HepG2 (cell line): ENCODE data around the gene WNK4. TPM values are rescaled to one million over a fixed set of nuclear protein-coding genes. Genes with fewer than 3 reads are reported as not detected.

Experiments
- ETV5 ChIP-seq: IDR thresholded peaks from 2 replicates; pipeline ENCODE4 v1.6.1; 2018; ENCODE audit warnings: missing biosample characterization, missing genetic modification reagents, inconsistent platforms, borderline replicate concordance
- HOXA3 ChIP-seq: sonication (generic); formaldehyde crosslinking; IDR thresholded peaks from 2 replicates; pipeline ENCODE4 v1.5.0; 2020; ENCODE audit warnings: missing genetic modification reagents
- KLF11 ChIP-seq: IDR thresholded peaks from 2 replicates; pipeline ENCODE4 v1.6.1; 2016; ENCODE audit warnings: missing compliant biosample characterization
- PHF21A ChIP-seq: sonication (generic); formaldehyde crosslinking; IDR thresholded peaks from 2 replicates; pipeline ENCODE4 v1.5.0; 2020; ENCODE audit warnings: mild to moderate bottlenecking, missing genetic modification reagents
- PHF8 ChIP-seq: sonication (generic); formaldehyde crosslinking; IDR thresholded peaks from 2 replicates; pipeline ENCODE4 v1.5.0; 2020; ENCODE audit warnings: missing genetic modification reagents
- SMYD3 ChIP-seq: sonication (generic); formaldehyde crosslinking; IDR thresholded peaks from 2 replicates; pipeline ENCODE4 v1.8.1; 2023; ENCODE audit warnings: mild to moderate bottlenecking, missing genetic modification reagents
- WIZ ChIP-seq: sonication (generic); formaldehyde crosslinking; IDR thresholded peaks from 2 replicates; pipeline ENCODE4 v1.5.1; 2020; ENCODE audit warnings: mild to moderate bottlenecking, missing genetic modification reagents
- ZBED4 ChIP-seq: sonication (generic); formaldehyde crosslinking; IDR thresholded peaks from 2 replicates; pipeline ENCODE4 v1.4.0; 2020; ENCODE audit warnings: missing genetic modification reagents, borderline replicate concordance
- ZBTB21 ChIP-seq: sonication (generic); formaldehyde crosslinking; IDR thresholded peaks from 2 replicates; pipeline ENCODE4 v1.4.0; 2020; ENCODE audit warnings: missing genetic modification reagents
- ZFP41 ChIP-seq: sonication (generic); formaldehyde crosslinking; IDR thresholded peaks from 2 replicates; pipeline ENCODE4 v1.4.0; 2020; ENCODE audit warnings: mild to moderate bottlenecking, missing genetic modification reagents, borderline replicate concordance
- ZNF329 ChIP-seq: sonication (generic); formaldehyde crosslinking; IDR thresholded peaks from 2 replicates; pipeline ENCODE4 v1.9.0; 2021; ENCODE audit warnings: low read depth, mild to moderate bottlenecking, missing genetic modification reagents
- ZNF503 ChIP-seq: sonication (generic); formaldehyde crosslinking; IDR thresholded peaks from 2 replicates; pipeline ENCODE4 v1.4.0; 2020; ENCODE audit warnings: missing genetic modification reagents
- polyA plus RNA-seq, 8 experiments: library from polyadenylated mRNA; depleted of rRNA in 3 of 8; stranded (reverse) in 7 of 8; unstranded in 1 of 8; fragments of >200 nt; fragmentation: Illumina TruSeq in 4 of 8; extraction: Trizol in 4 of 8; gene quantifications; 2 replicates each; pipeline versions ENCODE4 v1.2.1 to v1.2.3, GENCODE V29; 2011 to 2016; ENCODE audit warnings: low read depth in 4 of 8, missing spikeins in 1 of 8, mixed read lengths in 1 of 8; ENCODE audit not compliant: insufficient read depth in 1 of 8
- total RNA-seq, 5 experiments: library from RNA; depleted of rRNA; stranded (reverse); fragments of >200 nt; fragmentation: Illumina TruSeq; extraction: Trizol; gene quantifications; 2 replicates each; pipeline ENCODE4 v1.2.3, GENCODE V29; 2016; ENCODE audit warnings: low read depth in 1 of 5
- TF ChIP-seq, protein P1 (sequence below): sonication (generic); formaldehyde crosslinking; IDR thresholded peaks from 2 replicates; pipeline ENCODE4 v1.5.1; 2020; ENCODE audit warnings: mild to moderate bottlenecking, moderate library complexity, missing genetic modification reagents
- TF ChIP-seq, protein P2 (sequence below): sonication (generic); formaldehyde crosslinking; IDR thresholded peaks from 2 replicates; pipeline ENCODE4 v1.9.0; 2021; ENCODE audit warnings: missing genetic modification reagents, borderline replicate concordance
- TF ChIP-seq, protein P3 (sequence below): sonication (generic); formaldehyde crosslinking; IDR thresholded peaks from 2 replicates; pipeline ENCODE4 v1.5.0; 2020; ENCODE audit warnings: missing genetic modification reagents
- TF ChIP-seq, protein P4 (sequence below): sonication (generic); formaldehyde crosslinking; IDR thresholded peaks from 2 replicates; pipeline ENCODE4 v1.4.0; 2020; ENCODE audit warnings: missing genetic modification reagents, borderline replicate concordance

WNK4 gene
- total and polyA plus RNA-seq, 2 of the 13 experiments (the other 11 are each of a cell fraction or from before 2014, with no cell fraction given) = 2.7 to 13.7 TPM

GRCh38 chr17:42773290-42774035 lies 6.9 kb upstream of the WNK4 start, which contains the start of gene VPS25 (continued):
- TF ChIP-seq ZNF503 = peak; percentile 37; the same call in 1 of the 2 replicates
- peak; percentile 66; the same call in 1 of the 2 replicates for TF ChIP-seq PHF21A
- no peak for TF ChIP-seq ZNF329 (CRISPR knock-in tag)
- no peak for TF ChIP-seq WIZ (CRISPR knock-in tag)
- TF ChIP-seq ZBTB21 (CRISPR knock-in tag) = peak; percentile 75; the same call in 1 of the 2 replicates
- TF ChIP-seq, protein P1, sequence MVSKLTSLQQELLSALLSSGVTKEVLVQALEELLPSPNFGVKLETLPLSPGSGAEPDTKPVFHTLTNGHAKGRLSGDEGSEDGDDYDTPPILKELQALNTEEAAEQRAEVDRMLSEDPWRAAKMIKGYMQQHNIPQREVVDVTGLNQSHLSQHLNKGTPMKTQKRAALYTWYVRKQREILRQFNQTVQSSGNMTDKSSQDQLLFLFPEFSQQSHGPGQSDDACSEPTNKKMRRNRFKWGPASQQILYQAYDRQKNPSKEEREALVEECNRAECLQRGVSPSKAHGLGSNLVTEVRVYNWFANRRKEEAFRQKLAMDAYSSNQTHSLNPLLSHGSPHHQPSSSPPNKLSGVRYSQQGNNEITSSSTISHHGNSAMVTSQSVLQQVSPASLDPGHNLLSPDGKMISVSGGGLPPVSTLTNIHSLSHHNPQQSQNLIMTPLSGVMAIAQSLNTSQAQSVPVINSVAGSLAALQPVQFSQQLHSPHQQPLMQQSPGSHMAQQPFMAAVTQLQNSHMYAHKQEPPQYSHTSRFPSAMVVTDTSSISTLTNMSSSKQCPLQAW = peak; percentile 48; the same call in 1 of the 2 replicates
- TF ChIP-seq ZBED4 (CRISPR knock-in tag) = peak; percentile 90; the same call in 1 of the 2 replicates
- TF ChIP-seq ZFP41 = peak; percentile 88
- peak; percentile 91 for TF ChIP-seq HOXA3 (CRISPR knock-in tag)
- peak; percentile 96 for TF ChIP-seq ETV5 (CRISPR knock-in tag)
- TF ChIP-seq, protein P2, sequence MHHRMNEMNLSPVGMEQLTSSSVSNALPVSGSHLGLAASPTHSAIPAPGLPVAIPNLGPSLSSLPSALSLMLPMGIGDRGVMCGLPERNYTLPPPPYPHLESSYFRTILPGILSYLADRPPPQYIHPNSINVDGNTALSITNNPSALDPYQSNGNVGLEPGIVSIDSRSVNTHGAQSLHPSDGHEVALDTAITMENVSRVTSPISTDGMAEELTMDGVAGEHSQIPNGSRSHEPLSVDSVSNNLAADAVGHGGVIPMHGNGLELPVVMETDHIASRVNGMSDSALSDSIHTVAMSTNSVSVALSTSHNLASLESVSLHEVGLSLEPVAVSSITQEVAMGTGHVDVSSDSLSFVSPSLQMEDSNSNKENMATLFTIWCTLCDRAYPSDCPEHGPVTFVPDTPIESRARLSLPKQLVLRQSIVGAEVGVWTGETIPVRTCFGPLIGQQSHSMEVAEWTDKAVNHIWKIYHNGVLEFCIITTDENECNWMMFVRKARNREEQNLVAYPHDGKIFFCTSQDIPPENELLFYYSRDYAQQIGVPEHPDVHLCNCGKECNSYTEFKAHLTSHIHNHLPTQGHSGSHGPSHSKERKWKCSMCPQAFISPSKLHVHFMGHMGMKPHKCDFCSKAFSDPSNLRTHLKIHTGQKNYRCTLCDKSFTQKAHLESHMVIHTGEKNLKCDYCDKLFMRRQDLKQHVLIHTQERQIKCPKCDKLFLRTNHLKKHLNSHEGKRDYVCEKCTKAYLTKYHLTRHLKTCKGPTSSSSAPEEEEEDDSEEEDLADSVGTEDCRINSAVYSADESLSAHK (CRISPR knock-in tag) = peak; percentile 94
- TF ChIP-seq SMYD3 = no peak
- TF ChIP-seq, protein P3, sequence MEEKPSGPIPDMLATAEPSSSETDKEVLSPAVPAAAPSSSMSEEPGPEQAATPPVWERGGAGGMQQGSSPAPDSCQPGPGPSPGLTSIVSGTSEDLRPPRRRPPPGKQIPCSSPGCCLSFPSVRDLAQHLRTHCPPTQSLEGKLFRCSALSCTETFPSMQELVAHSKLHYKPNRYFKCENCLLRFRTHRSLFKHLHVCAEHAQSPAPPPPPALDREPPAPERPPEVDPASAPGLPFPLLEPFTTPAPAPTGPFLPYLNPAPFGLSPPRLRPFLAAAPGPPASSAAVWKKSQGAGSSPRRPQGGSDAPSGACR = peak; percentile 88
- TF ChIP-seq PHF8 = peak; percentile 87
- TF ChIP-seq KLF11 (CRISPR knock-in tag) = peak; percentile 98
- TF ChIP-seq, protein P4, sequence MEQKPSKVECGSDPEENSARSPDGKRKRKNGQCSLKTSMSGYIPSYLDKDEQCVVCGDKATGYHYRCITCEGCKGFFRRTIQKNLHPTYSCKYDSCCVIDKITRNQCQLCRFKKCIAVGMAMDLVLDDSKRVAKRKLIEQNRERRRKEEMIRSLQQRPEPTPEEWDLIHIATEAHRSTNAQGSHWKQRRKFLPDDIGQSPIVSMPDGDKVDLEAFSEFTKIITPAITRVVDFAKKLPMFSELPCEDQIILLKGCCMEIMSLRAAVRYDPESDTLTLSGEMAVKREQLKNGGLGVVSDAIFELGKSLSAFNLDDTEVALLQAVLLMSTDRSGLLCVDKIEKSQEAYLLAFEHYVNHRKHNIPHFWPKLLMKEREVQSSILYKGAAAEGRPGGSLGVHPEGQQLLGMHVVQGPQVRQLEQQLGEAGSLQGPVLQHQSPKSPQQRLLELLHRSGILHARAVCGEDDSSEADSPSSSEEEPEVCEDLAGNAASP (CRISPR knock-in tag) = peak; percentile 91
